ENCODE data around the gene RNF135. TPM values are rescaled to one million over a fixed set of nuclear protein-coding genes. Genes with fewer than 3 reads are reported as not detected.
"Not testable (repeated sequence)": the region's sequence is repeated elsewhere in the genome, so short reads cannot be mapped to it uniquely, and the experiment has no call there.

The RNF135 gene
- total RNA-seq = 1 to 10 TPM; 7.3 to 8.5 TPM

GRCh38 chr17:30970831-30971567 lies at the start of gene RNF135:
Gene RNF135, plus strand, starts transcription at chr17:30971039. Its CDS starts 35 bp downstream, at chr17:30971074.
- H3K9me3 Mint-ChIP-seq = peaks cover 3% of the 10 kb centered on the region
- peak; percentile 70 for DNase-seq
- POLR2A ChIA-PET = interaction anchor here (0.8 to 1.4 kb wide), 5 partner anchors 15 to 578 kb away, joined by 3 to 5 read pairs (median 4); partner anchors contain the start of gene CRLF3
- H3K36me3 Mint-ChIP-seq = peaks cover 14% of the 10 kb centered on the region
- intact Hi-C loops (cut with micrococcal nuclease) = loop anchor here (5.0 kb wide), 2 partner anchors 36 to 341 kb away; partner anchors contain the start of gene EVI2B
- CTCF ChIA-PET = interaction anchor here (0.9 to 1.6 kb wide), 3 partner anchors 38 to 245 kb away, joined by 3 to 6 read pairs (median 3); no protein-coding TSS in a partner anchor
- H3K4me1 Mint-ChIP-seq (ENCODE audit: low read depth) = peaks cover 23% of the 10 kb centered on the region
- peak within 1 kb of the TSS; percentile 79 for H3K27ac Mint-ChIP-seq
- peak within 1 kb of the TSS; percentile 96 for H3K4me3 Mint-ChIP-seq
- H3K27me3 Mint-ChIP-seq = no peaks in the 10 kb centered on the region

- no peaks in the 10 kb centered on the region for H3K36me3 Mint-ChIP-seq
- POLR2A ChIA-PET = interaction anchor here (0.5 kb wide), 1 partner anchor 84 kb away, joined by 3 read pairs; no protein-coding TSS in a partner anchor
- intact Hi-C loops (cut with micrococcal nuclease) = no loop called here
Observed at GRCh38 chr17:30921544-30922196, 49.2 kb upstream of the RNF135 start, which contains the start of gene ADAP2. Gene ADAP2, plus strand, starts transcription at chr17:30921945. Its CDS starts 70 bp downstream, at chr17:30922015.

GRCh38 chr17:30922235-30923030 lies 48.4 kb upstream of the RNF135 start:
- H3K9me3 Mint-ChIP-seq = no peaks in the 10 kb centered on the region
- no peak for DNase-seq
- peak overlapping the region; percentile 49 for H3K4me3 Mint-ChIP-seq

More at GRCh38 chr17:30921544-30922196, 49.2 kb upstream of the RNF135 start, which contains the start of gene ADAP2:
- DNase-seq = no peak
- Mint-ChIP-seq H3K4me1 (ENCODE audit: low read depth) (peaks cover 11% of the 10 kb centered on the region), H3K27ac (no peak within 1 kb of the TSS), H3K9me3 (no peaks in the 10 kb centered on the region), H3K27me3 (peaks cover 38% of the 10 kb centered on the region), H3K4me3 (peak within 1 kb of the TSS; percentile 49)
- CTCF ChIA-PET = no interaction called here

GRCh38 chr17:30924341-30924740 lies 46.5 kb upstream of the RNF135 start:
- intact Hi-C loops (cut with micrococcal nuclease) = no loop called here
- Mint-ChIP-seq H3K4me1 (ENCODE audit: low read depth) (peaks cover 11% of the 10 kb centered on the region), H3K27ac (no peak overlapping the region), H3K9me3 (no peaks in the 10 kb centered on the region), H3K4me3 (no peak overlapping the region), H3K27me3 (peaks cover 46% of the 10 kb centered on the region), H3K36me3 (no peaks in the 10 kb centered on the region)
- ChIA-PET CTCF (no interaction called here), POLR2A (no interaction called here)
- DNase-seq = no peak

More at GRCh38 chr17:30922235-30923030, 48.4 kb upstream of the RNF135 start:
- POLR2A ChIA-PET = interaction anchor here (0.5 kb wide), 1 partner anchor 84 kb away, joined by 3 read pairs; no protein-coding TSS in a partner anchor
- intact Hi-C loops (cut with micrococcal nuclease) = no loop called here
- no peaks in the 10 kb centered on the region for H3K36me3 Mint-ChIP-seq
- CTCF ChIA-PET = no interaction called here
- peaks cover 11% of the 10 kb centered on the region for H3K4me1 Mint-ChIP-seq (ENCODE audit: low read depth)
- no peak overlapping the region for H3K27ac Mint-ChIP-seq
- peaks cover 44% of the 10 kb centered on the region for H3K27me3 Mint-ChIP-seq

- ChIA-PET POLR2A (no interaction called here), CTCF (no interaction called here)
- no peak for DNase-seq
- H3K27me3 Mint-ChIP-seq = peaks cover 30% of the 10 kb centered on the region
- H3K36me3 Mint-ChIP-seq = no peaks in the 10 kb centered on the region
- peaks cover 7% of the 10 kb centered on the region for H3K4me1 Mint-ChIP-seq (ENCODE audit: low read depth)
- no peak overlapping the region for H3K4me3 Mint-ChIP-seq
- intact Hi-C loops (cut with micrococcal nuclease) = no loop called here
- H3K27ac Mint-ChIP-seq = no peak overlapping the region
- no peaks in the 10 kb centered on the region for H3K9me3 Mint-ChIP-seq
Observed at GRCh38 chr17:30926516-30926915, 44.3 kb upstream of the RNF135 start.

- DNase-seq = no peak
- H3K36me3 Mint-ChIP-seq = no peaks in the 10 kb centered on the region
- peaks cover 24% of the 10 kb centered on the region for H3K27me3 Mint-ChIP-seq
- H3K9me3 Mint-ChIP-seq = no peaks in the 10 kb centered on the region
- intact Hi-C loops (cut with micrococcal nuclease) = no loop called here
- H3K27ac Mint-ChIP-seq = no peak overlapping the region
- no peak overlapping the region for H3K4me3 Mint-ChIP-seq
- ChIA-PET POLR2A (no interaction called here), CTCF (no interaction called here)
- H3K4me1 Mint-ChIP-seq (ENCODE audit: low read depth) = peaks cover 2% of the 10 kb centered on the region
Observed at GRCh38 chr17:30927756-30928155, 43.1 kb upstream of the RNF135 start.

GRCh38 chr17:30928584-30928983 lies 42.3 kb upstream of the RNF135 start:
- no peak overlapping the region for H3K4me3 Mint-ChIP-seq
- H3K27ac Mint-ChIP-seq = no peak overlapping the region
- DNase-seq = no peak
- intact Hi-C loops (cut with micrococcal nuclease) = no loop called here
- ChIA-PET POLR2A (no interaction called here), CTCF (no interaction called here)
- no peaks in the 10 kb centered on the region for H3K36me3 Mint-ChIP-seq
- H3K9me3 Mint-ChIP-seq = no peaks in the 10 kb centered on the region
- H3K4me1 Mint-ChIP-seq (ENCODE audit: low read depth) = no peaks in the 10 kb centered on the region
- H3K27me3 Mint-ChIP-seq = peaks cover 19% of the 10 kb centered on the region

GRCh38 chr17:30929081-30929633 lies 41.7 kb upstream of the RNF135 start:
- Mint-ChIP-seq H3K9me3 (no peaks in the 10 kb centered on the region), H3K4me1 (ENCODE audit: low read depth) (no peaks in the 10 kb centered on the region), H3K36me3 (no peaks in the 10 kb centered on the region), H3K4me3 (no peak overlapping the region), H3K27ac (no peak overlapping the region), H3K27me3 (peaks cover 18% of the 10 kb centered on the region)
- DNase-seq = no peak
- intact Hi-C loops (cut with micrococcal nuclease) = no loop called here
- POLR2A ChIA-PET = no interaction called here
- CTCF ChIA-PET = no interaction called here

- POLR2A ChIA-PET; H3K27ac Mint-ChIP-seq; H3K4me3 Mint-ChIP-seq; H3K4me1 Mint-ChIP-seq (ENCODE audit: low read depth); H3K9me3 Mint-ChIP-seq; H3K36me3 Mint-ChIP-seq; intact Hi-C loops (cut with micrococcal nuclease); DNase-seq: not testable (repeated sequence)
- CTCF ChIA-PET = interaction anchor here (0.6 kb wide), 1 partner anchor 802 kb away, joined by 3 read pairs; no protein-coding TSS in a partner anchor
- peaks cover 14% of the 10 kb centered on the region for H3K27me3 Mint-ChIP-seq
Observed at GRCh38 chr17:30929861-30930260, 41.0 kb upstream of the RNF135 start.

- ChIA-PET POLR2A (no interaction called here), CTCF (interaction anchor here (0.6 kb wide), 1 partner anchor 802 kb away, joined by 3 read pairs; no protein-coding TSS in a partner anchor)
- no peak for DNase-seq
- Mint-ChIP-seq H3K9me3 (no peaks in the 10 kb centered on the region), H3K27me3 (peaks cover 14% of the 10 kb centered on the region), H3K4me3 (no peak overlapping the region), H3K36me3 (no peaks in the 10 kb centered on the region), H3K4me1 (ENCODE audit: low read depth) (no peaks in the 10 kb centered on the region), H3K27ac (no peak overlapping the region)
- intact Hi-C loops (cut with micrococcal nuclease) = no loop called here
Observed at GRCh38 chr17:30930495-30930894, 40.3 kb upstream of the RNF135 start.

- H3K27ac Mint-ChIP-seq; H3K36me3 Mint-ChIP-seq; H3K4me3 Mint-ChIP-seq; CTCF ChIA-PET; DNase-seq; H3K4me1 Mint-ChIP-seq (ENCODE audit: low read depth); H3K27me3 Mint-ChIP-seq; intact Hi-C loops (cut with micrococcal nuclease); POLR2A ChIA-PET; H3K9me3 Mint-ChIP-seq: not testable (repeated sequence)
Observed at GRCh38 chr17:30931582-30931981, 39.3 kb upstream of the RNF135 start.

GRCh38 chr17:30933966-30934365 lies 36.9 kb upstream of the RNF135 start:
- CTCF ChIA-PET = no interaction called here

More at GRCh38 chr17:30933966-30934365, 36.9 kb upstream of the RNF135 start:
- no peak for DNase-seq
- no peaks in the 10 kb centered on the region for H3K27me3 Mint-ChIP-seq
- no peak overlapping the region for H3K27ac Mint-ChIP-seq
- H3K4me3 Mint-ChIP-seq = no peak overlapping the region
- POLR2A ChIA-PET = no interaction called here
- peaks cover 4% of the 10 kb centered on the region for H3K4me1 Mint-ChIP-seq (ENCODE audit: low read depth)
- no peaks in the 10 kb centered on the region for H3K36me3 Mint-ChIP-seq
- no peaks in the 10 kb centered on the region for H3K9me3 Mint-ChIP-seq
- intact Hi-C loops (cut with micrococcal nuclease) = no loop called here

Data from activated CD4-positive, alpha-beta memory T cell treated with anti-CD3 and anti-CD28 coated beads for 36 hours (primary cell).